LNCAP (cell line): ENCODE data around the gene CES1.

Experiments
- TF ChIP-seq, protein P1 (sequence below): fragments of 450-650 bp; IDR thresholded peaks from 2 replicates; pipeline ENCODE4 v1.5.1; 2017; ENCODE audit warnings: mild to moderate bottlenecking

CES1 gene

DNA sequence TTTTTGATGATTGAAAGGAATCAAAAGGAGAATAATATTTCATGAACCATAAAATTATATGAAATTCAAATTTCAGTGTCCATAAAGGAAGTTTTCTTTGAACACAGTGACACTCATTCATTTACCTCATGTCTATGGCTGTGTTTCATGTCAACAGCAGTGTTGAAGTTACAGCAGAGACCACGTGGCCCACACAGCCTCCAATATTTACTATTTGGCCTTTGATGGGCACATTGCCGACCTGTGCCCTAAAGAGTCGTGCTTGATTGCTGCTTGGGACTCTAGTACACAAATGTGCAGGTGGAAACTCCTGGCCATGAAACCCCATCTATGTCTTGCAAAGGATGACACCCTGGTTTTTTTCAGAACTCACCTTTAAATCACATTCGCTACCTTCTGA is 57.0 kb downstream of the CES1 start:
- TF ChIP-seq, protein P1, sequence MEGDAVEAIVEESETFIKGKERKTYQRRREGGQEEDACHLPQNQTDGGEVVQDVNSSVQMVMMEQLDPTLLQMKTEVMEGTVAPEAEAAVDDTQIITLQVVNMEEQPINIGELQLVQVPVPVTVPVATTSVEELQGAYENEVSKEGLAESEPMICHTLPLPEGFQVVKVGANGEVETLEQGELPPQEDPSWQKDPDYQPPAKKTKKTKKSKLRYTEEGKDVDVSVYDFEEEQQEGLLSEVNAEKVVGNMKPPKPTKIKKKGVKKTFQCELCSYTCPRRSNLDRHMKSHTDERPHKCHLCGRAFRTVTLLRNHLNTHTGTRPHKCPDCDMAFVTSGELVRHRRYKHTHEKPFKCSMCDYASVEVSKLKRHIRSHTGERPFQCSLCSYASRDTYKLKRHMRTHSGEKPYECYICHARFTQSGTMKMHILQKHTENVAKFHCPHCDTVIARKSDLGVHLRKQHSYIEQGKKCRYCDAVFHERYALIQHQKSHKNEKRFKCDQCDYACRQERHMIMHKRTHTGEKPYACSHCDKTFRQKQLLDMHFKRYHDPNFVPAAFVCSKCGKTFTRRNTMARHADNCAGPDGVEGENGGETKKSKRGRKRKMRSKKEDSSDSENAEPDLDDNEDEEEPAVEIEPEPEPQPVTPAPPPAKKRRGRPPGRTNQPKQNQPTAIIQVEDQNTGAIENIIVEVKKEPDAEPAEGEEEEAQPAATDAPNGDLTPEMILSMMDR: no peak

DNA sequence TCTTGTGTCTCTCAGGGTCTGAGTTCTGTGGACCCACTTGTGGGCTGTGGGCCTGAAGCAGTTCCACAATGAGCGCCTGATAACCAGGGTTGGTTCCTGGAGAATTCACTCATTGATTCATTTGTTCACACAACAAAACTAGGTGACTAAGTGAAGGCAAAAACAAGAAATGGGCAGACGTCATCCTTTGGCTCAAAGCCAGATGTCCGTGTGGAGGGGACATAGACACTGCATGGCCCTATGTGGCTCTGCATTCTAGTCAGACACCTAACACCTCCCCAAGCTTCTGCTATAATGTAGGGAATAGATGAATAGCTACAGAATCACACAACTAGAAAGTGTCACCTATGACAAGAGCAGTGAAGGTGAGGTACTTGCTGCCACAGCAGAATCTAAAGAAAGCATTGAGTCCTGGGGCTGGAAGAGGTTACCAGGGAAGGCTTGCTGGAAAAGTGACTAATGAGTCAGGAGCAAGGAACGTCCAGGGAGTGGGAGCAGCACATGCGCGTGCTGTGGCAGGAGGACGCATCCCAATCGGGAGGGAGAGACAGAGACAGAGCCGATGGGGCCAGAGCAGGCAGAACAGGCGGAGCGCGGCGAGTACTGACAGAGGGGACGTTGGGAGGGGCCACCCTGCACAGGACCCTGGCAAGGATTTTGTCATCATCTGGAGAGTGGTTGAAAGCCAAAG is 58.9 kb downstream of the CES1 start:
- TF ChIP-seq, protein P1: no peak

DNA sequence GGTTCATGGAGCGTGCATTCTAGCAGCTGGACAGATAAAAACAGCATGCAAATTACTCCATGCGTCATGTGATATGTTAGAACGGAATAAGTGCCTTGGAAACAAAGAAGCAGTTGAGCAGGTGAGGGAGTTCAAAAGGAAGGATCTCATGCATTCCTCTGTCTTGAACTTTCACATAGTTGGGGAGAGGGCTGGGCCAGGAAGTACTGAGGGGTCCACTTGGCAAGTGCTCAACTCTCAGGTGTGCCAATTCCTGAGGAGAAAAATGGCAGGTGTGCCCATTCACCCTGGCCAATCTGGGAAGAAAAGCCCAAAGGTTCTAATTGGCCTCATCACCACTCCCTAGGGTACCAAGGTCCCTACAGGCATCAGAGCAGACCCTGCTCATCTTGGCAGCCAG is 67.7 kb downstream of the CES1 start:
- TF ChIP-seq, protein P1: no peak

DNA sequence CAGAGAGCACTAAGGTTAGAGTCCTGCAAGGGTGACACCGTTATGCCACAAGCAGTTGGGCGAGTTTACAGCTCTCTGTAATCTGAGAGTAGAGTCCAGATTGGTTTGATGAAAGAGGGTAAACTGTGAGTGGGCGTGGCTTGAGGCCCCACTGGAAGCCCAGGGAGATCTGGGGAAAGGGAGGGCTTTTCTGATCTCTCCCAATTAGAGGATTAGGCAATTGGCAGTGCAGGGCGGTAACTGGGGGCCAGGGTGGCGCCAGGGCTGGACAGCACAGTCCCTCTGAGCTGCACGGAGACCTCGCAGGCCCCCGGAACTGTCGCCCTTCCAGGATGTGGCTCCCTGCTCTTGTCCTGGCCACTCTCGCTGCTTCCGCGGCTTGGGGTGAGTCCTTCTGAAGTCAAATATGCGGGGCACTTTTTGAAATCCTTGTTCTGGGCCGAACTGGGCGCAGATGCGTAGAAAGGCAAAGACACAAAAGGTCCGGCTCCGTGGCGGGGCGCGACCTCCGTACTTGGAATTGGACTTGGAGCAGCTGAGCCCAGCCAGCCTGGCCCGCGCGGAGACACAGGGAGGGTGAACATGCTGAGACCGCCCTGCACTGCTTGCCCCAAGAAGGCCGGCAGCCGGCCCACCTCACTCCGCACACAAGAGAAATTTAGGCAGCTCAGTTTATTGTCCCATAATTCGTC is 72.4 kb downstream of the CES1 start:
- TF ChIP-seq, protein P1: no peak

DNA sequence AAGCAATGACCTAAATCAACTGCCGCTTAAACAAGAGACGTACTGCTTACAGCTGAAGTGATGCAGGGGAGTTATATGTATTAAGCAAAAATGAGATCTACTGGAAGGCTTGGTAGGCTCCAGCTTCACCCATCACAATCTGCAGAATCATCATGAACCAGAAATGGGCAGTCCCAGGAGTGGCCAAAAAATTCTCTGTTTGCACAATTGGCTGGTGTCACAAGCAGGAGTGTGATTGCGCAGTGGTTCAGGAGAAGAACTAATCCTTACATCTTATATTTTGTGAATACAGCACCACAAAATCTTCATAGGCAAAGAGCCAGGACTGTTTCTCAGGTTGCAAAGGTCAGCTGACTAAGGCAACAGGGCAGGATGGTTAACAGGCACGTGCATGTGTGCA is 75.9 kb downstream of the CES1 start:
- TF ChIP-seq, protein P1: no peak

DNA sequence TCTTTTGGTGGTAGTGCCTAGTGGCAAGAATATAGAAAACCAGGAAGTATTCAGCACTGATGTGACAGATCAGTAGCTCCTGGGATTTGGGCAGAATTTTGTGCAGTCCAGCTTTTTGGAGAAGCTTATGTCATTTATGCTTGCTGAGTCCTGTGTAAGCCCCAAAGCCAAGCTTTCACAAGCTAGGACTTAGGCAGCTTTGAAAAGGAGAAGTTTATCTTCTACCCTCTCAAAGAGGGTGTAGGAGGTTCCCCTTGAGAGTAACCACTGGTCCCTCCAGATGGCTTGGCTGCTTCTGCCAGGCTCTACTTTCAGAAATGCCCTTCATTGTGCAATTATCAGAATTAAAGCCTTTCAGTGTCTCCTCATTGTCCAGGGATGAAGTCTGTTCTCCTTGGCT is 78.8 kb downstream of the CES1 start:
- TF ChIP-seq, protein P1: no peak
